OCI-LY7 (cell line): ENCODE results near the gene SNN.

Experiments used
- CTCF ChIP-seq: fragments of 200-600 bp; sonication (generic); conservative IDR thresholded peaks from 2 replicates; pipeline ENCODE4 v1.5.1; 2014; ENCODE audit warnings: mild to moderate bottlenecking, antibody characterized with exemption, low read length, moderate library complexity, mixed read lengths
- EZH2phosphoT487 ChIP-seq: fragments of 200-600 bp; sonication (generic); IDR thresholded peaks from 2 replicates; pipeline ENCODE4 v1.6.1; 2018; ENCODE audit warnings: low read depth, borderline replicate concordance, mild to moderate bottlenecking, mixed run types, antibody characterized with exemption, low read length, moderate library complexity, mixed read lengths

GRCh38 chr16:11681976-11682654 is 13.9 kb downstream of the SNN start:
- TF ChIP-seq CTCF = no peak
- no peak for TF ChIP-seq EZH2phosphoT487
